HL-60 (cell line): ENCODE results near the gene FOSB.

Source experiments
- GABPA ChIP-seq: IDR thresholded peaks from 2 replicates; pipeline ENCODE4 v1.6.1; 2012; ENCODE audit warnings: low read depth
- POLR2AphosphoS5 ChIP-seq: IDR thresholded peaks from 2 replicates; pipeline ENCODE4 v1.6.1; 2012; ENCODE audit warnings: low read depth
- TF ChIP-seq, protein P1 (sequence below): IDR thresholded peaks from one replicate; pipeline ENCODE4 v1.5.1; 2011; ENCODE audit warnings: low read length, control low read depth, inconsistent platforms; ENCODE audit not compliant: insufficient read depth

GRCh38 chr19:45464852-45465441, 2.8 kb upstream of the FOSB start:
- TF ChIP-seq, protein P1, sequence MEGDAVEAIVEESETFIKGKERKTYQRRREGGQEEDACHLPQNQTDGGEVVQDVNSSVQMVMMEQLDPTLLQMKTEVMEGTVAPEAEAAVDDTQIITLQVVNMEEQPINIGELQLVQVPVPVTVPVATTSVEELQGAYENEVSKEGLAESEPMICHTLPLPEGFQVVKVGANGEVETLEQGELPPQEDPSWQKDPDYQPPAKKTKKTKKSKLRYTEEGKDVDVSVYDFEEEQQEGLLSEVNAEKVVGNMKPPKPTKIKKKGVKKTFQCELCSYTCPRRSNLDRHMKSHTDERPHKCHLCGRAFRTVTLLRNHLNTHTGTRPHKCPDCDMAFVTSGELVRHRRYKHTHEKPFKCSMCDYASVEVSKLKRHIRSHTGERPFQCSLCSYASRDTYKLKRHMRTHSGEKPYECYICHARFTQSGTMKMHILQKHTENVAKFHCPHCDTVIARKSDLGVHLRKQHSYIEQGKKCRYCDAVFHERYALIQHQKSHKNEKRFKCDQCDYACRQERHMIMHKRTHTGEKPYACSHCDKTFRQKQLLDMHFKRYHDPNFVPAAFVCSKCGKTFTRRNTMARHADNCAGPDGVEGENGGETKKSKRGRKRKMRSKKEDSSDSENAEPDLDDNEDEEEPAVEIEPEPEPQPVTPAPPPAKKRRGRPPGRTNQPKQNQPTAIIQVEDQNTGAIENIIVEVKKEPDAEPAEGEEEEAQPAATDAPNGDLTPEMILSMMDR, result no peak
- TF ChIP-seq GABPA (no peak), POLR2AphosphoS5 (no peak)
